ENCODE results near the gene SPDYE6. TPM values are rescaled to one million over a fixed set of nuclear protein-coding genes. Genes with fewer than 3 reads are reported as not detected.
"Not testable (repeated sequence)": the region's sequence is repeated elsewhere in the genome, so short reads cannot be mapped to it uniquely, and the experiment has no call there.

SPDYE6 gene
- polyA plus RNA-seq (2013, experiment 1 of 2): not detected
- polyA plus RNA-seq (2013, experiment 2 of 2): not detected

- no CpG with 5 or more reads among the region's 6 CpGs for WGBS, 2 experiments (ENCODE audit: insufficient coverage in 2 of 2)
- H3K4me3 ChIP-seq (ENCODE audit: extremely low read depth, insufficient read depth, low read length, poor library complexity, severe bottlenecking); H3K4me1 ChIP-seq (ENCODE audit: control insufficient read depth, insufficient read depth, low read length, poor library complexity, severe bottlenecking); H3K9me3 ChIP-seq (ENCODE audit: control insufficient read depth, low read length); H3K36me3 ChIP-seq (ENCODE audit: control insufficient read depth, insufficient read depth, low read length); H3K27ac ChIP-seq (ENCODE audit: low read depth, low read length, severe bottlenecking): not testable (repeated sequence)
Measured at GRCh38 chr7:102356344-102356743, at the start of gene SPDYE6. Gene SPDYE6 (minus strand): TSS chr7:102356444. CDS start chr7:102356023, 421 bp downstream.

- H3K4me1 ChIP-seq (ENCODE audit: control insufficient read depth, insufficient read depth, low read length, poor library complexity, severe bottlenecking); H3K27ac ChIP-seq (ENCODE audit: low read depth, low read length, severe bottlenecking); H3K4me3 ChIP-seq (ENCODE audit: extremely low read depth, insufficient read depth, low read length, poor library complexity, severe bottlenecking); H3K9me3 ChIP-seq (ENCODE audit: control insufficient read depth, low read length): not testable (repeated sequence)
- H3K36me3 ChIP-seq (ENCODE audit: control insufficient read depth, insufficient read depth, low read length): peaks cover 95% of the 10 kb centered on the region
- WGBS, 2 experiments (ENCODE audit: insufficient coverage in 2 of 2): 93 to 96% methylated on average over 2 to 3 of the region's 5 CpGs
Measured at GRCh38 chr7:102404862-102405188, 48.6 kb upstream of the SPDYE6 start.

GRCh38 chr7:102404005-102404861 is 48.0 kb upstream of the SPDYE6 start:
- H3K27ac ChIP-seq (ENCODE audit: low read depth, low read length, severe bottlenecking): peak overlapping the region; percentile 13
- H3K36me3 ChIP-seq (ENCODE audit: control insufficient read depth, insufficient read depth, low read length): peaks cover 95% of the 10 kb centered on the region
- H3K9me3 ChIP-seq (ENCODE audit: control insufficient read depth, low read length): no peaks in the 10 kb centered on the region
- no peak overlapping the region for H3K4me3 ChIP-seq (ENCODE audit: extremely low read depth, insufficient read depth, low read length, poor library complexity, severe bottlenecking)
- no peaks in the 10 kb centered on the region for H3K4me1 ChIP-seq (ENCODE audit: control insufficient read depth, insufficient read depth, low read length, poor library complexity, severe bottlenecking)
- 81 to 82% methylated on average over 13 of the region's 15 CpGs for WGBS, 2 experiments (ENCODE audit: insufficient coverage in 2 of 2)

GRCh38 chr7:102403563-102403962 is 47.3 kb upstream of the SPDYE6 start:
- Histone ChIP-seq H3K4me3 (ENCODE audit: extremely low read depth, insufficient read depth, low read length, poor library complexity, severe bottlenecking) (no peak overlapping the region), H3K4me1 (ENCODE audit: control insufficient read depth, insufficient read depth, low read length, poor library complexity, severe bottlenecking) (no peaks in the 10 kb centered on the region), H3K27ac (ENCODE audit: low read depth, low read length, severe bottlenecking) (peak overlapping the region; percentile 13), H3K9me3 (ENCODE audit: control insufficient read depth, low read length) (no peaks in the 10 kb centered on the region), H3K36me3 (ENCODE audit: control insufficient read depth, insufficient read depth, low read length) (peaks cover 95% of the 10 kb centered on the region)
- WGBS, 2 experiments (ENCODE audit: insufficient coverage in 2 of 2): 80 to 96% methylated on average over 1 to 2 of the region's 3 CpGs

GRCh38 chr7:102400360-102400759 is 44.1 kb upstream of the SPDYE6 start:
- Histone ChIP-seq H3K9me3 (ENCODE audit: control insufficient read depth, low read length) (no peaks in the 10 kb centered on the region), H3K36me3 (ENCODE audit: control insufficient read depth, insufficient read depth, low read length) (peaks cover 75% of the 10 kb centered on the region), H3K27ac (ENCODE audit: low read depth, low read length, severe bottlenecking) (no peak overlapping the region), H3K4me1 (ENCODE audit: control insufficient read depth, insufficient read depth, low read length, poor library complexity, severe bottlenecking) (peaks cover 9% of the 10 kb centered on the region), H3K4me3 (ENCODE audit: extremely low read depth, insufficient read depth, low read length, poor library complexity, severe bottlenecking) (no peak overlapping the region)
- 88 to 96% methylated on average over 5 of the region's 5 CpGs for WGBS, 2 experiments (ENCODE audit: insufficient coverage in 2 of 2)

GRCh38 chr7:102398543-102398942 is 42.3 kb upstream of the SPDYE6 start:
- Histone ChIP-seq H3K27ac (ENCODE audit: low read depth, low read length, severe bottlenecking) (no peak overlapping the region), H3K9me3 (ENCODE audit: control insufficient read depth, low read length) (no peaks in the 10 kb centered on the region), H3K4me1 (ENCODE audit: control insufficient read depth, insufficient read depth, low read length, poor library complexity, severe bottlenecking) (peaks cover 15% of the 10 kb centered on the region), H3K36me3 (ENCODE audit: control insufficient read depth, insufficient read depth, low read length) (peaks cover 60% of the 10 kb centered on the region), H3K4me3 (ENCODE audit: extremely low read depth, insufficient read depth, low read length, poor library complexity, severe bottlenecking) (no peak overlapping the region)
- WGBS, 2 experiments (ENCODE audit: insufficient coverage in 2 of 2): 91 to 98% methylated on average over 4 of the region's 8 CpGs

GRCh38 chr7:102396710-102397019 is 40.4 kb upstream of the SPDYE6 start:
- Histone ChIP-seq H3K4me1 (ENCODE audit: control insufficient read depth, insufficient read depth, low read length, poor library complexity, severe bottlenecking) (peaks cover 21% of the 10 kb centered on the region), H3K36me3 (ENCODE audit: control insufficient read depth, insufficient read depth, low read length) (peaks cover 59% of the 10 kb centered on the region), H3K27ac (ENCODE audit: low read depth, low read length, severe bottlenecking) (peak overlapping the region; percentile 97), H3K4me3 (ENCODE audit: extremely low read depth, insufficient read depth, low read length, poor library complexity, severe bottlenecking) (peak overlapping the region; percentile 80), H3K9me3 (ENCODE audit: control insufficient read depth, low read length) (no peaks in the 10 kb centered on the region)
- 0 to 3% methylated on average over 4 of the region's 12 CpGs for WGBS, 2 experiments (ENCODE audit: insufficient coverage in 2 of 2)

- 0 to 1% methylated on average over 49 to 53 of the region's 59 CpGs for WGBS, 2 experiments (ENCODE audit: insufficient coverage in 2 of 2)
- H3K4me3 ChIP-seq (ENCODE audit: extremely low read depth, insufficient read depth, low read length, poor library complexity, severe bottlenecking): peak within 1 kb of the TSS; percentile 80
- H3K9me3 ChIP-seq (ENCODE audit: control insufficient read depth, low read length): no peaks in the 10 kb centered on the region
- peak within 1 kb of the TSS; percentile 97 for H3K27ac ChIP-seq (ENCODE audit: low read depth, low read length, severe bottlenecking)
- peaks cover 59% of the 10 kb centered on the region for H3K36me3 ChIP-seq (ENCODE audit: control insufficient read depth, insufficient read depth, low read length)
- H3K4me1 ChIP-seq (ENCODE audit: control insufficient read depth, insufficient read depth, low read length, poor library complexity, severe bottlenecking): peaks cover 21% of the 10 kb centered on the region
Measured at GRCh38 chr7:102395873-102396709, 39.8 kb upstream of the SPDYE6 start, which contains the start of gene PRKRIP1. Gene PRKRIP1 (plus strand): TSS chr7:102396363. CDS start chr7:102396412, 49 bp downstream.

- Histone ChIP-seq H3K4me1 (ENCODE audit: control insufficient read depth, insufficient read depth, low read length, poor library complexity, severe bottlenecking) (peaks cover 21% of the 10 kb centered on the region), H3K27ac (ENCODE audit: low read depth, low read length, severe bottlenecking) (peak overlapping the region; percentile 97), H3K36me3 (ENCODE audit: control insufficient read depth, insufficient read depth, low read length) (peaks cover 55% of the 10 kb centered on the region), H3K9me3 (ENCODE audit: control insufficient read depth, low read length) (no peaks in the 10 kb centered on the region), H3K4me3 (ENCODE audit: extremely low read depth, insufficient read depth, low read length, poor library complexity, severe bottlenecking) (peak overlapping the region; percentile 80)
- 20 to 22% methylated on average over 6 to 9 of the region's 9 CpGs for WGBS, 2 experiments (ENCODE audit: insufficient coverage in 2 of 2)
Measured at GRCh38 chr7:102395592-102395872, 39.3 kb upstream of the SPDYE6 start.

- H3K36me3 ChIP-seq (ENCODE audit: control insufficient read depth, insufficient read depth, low read length): peaks cover 40% of the 10 kb centered on the region
- no peak overlapping the region for H3K4me3 ChIP-seq (ENCODE audit: extremely low read depth, insufficient read depth, low read length, poor library complexity, severe bottlenecking)
- H3K9me3 ChIP-seq (ENCODE audit: control insufficient read depth, low read length): no peaks in the 10 kb centered on the region
- peaks cover 21% of the 10 kb centered on the region for H3K4me1 ChIP-seq (ENCODE audit: control insufficient read depth, insufficient read depth, low read length, poor library complexity, severe bottlenecking)
- peak overlapping the region; percentile 53 for H3K27ac ChIP-seq (ENCODE audit: low read depth, low read length, severe bottlenecking)
- whole genome bisulfite sequencing, 2 experiments (ENCODE audit: insufficient coverage in 2 of 2): 85 to 94% methylated on average over 7 to 9 of the region's 9 CpGs
Measured at GRCh38 chr7:102393467-102393866, 37.2 kb upstream of the SPDYE6 start.

- H3K4me3 ChIP-seq (ENCODE audit: extremely low read depth, insufficient read depth, low read length, poor library complexity, severe bottlenecking): no peak overlapping the region
- peaks cover 21% of the 10 kb centered on the region for H3K4me1 ChIP-seq (ENCODE audit: control insufficient read depth, insufficient read depth, low read length, poor library complexity, severe bottlenecking)
- no peaks in the 10 kb centered on the region for H3K9me3 ChIP-seq (ENCODE audit: control insufficient read depth, low read length)
- H3K36me3 ChIP-seq (ENCODE audit: control insufficient read depth, insufficient read depth, low read length): peaks cover 29% of the 10 kb centered on the region
- no peak overlapping the region for H3K27ac ChIP-seq (ENCODE audit: low read depth, low read length, severe bottlenecking)
- WGBS, 2 experiments (ENCODE audit: insufficient coverage in 2 of 2): 100% methylated on average over 1 of the region's 1 CpG
Measured at GRCh38 chr7:102392330-102392729, 36.1 kb upstream of the SPDYE6 start.
